K562 (cell line): ENCODE measurements around the gene ADORA2B. TPM values are rescaled to one million over a fixed set of nuclear protein-coding genes. Genes with fewer than 3 reads are reported as not detected.
A peak's percentile ranks its signal among the peaks of the same experiment; 100 is the strongest.

Experiments
- CBFA2T3 ChIP-seq: fragments of 450-650 bp; IDR thresholded peaks from 2 replicates; pipeline ENCODE4 v1.6.1; 2017
- CHCHD3 ChIP-seq: fragments of 250-450 bp; sonication (Bioruptor Pico); IDR thresholded peaks from 2 replicates; pipeline ENCODE4 v2.1.2; 2022; ENCODE audit warnings: mild to moderate bottlenecking
- EP400 ChIP-seq: fragments of 450-650 bp; IDR thresholded peaks from 2 replicates; pipeline ENCODE4 v1.6.1; 2017; ENCODE audit warnings: antibody characterized with exemption, mild to moderate bottlenecking, moderate library complexity
- ESRRA ChIP-seq: fragments of 450-650 bp; IDR thresholded peaks from 2 replicates; pipeline ENCODE4 v1.6.1; 2014; ENCODE audit warnings: low read depth, mild to moderate bottlenecking, moderate library complexity, borderline replicate concordance
- ESRRB ChIP-seq: fragments of 250-450 bp; sonication (Bioruptor Pico); IDR thresholded peaks from 2 replicates; pipeline ENCODE4 v1.5.0; 2020; ENCODE audit warnings: mild to moderate bottlenecking, moderate library complexity, borderline replicate concordance
- FIP1L1 ChIP-seq: fragments of 200-400 bp; formaldehyde crosslinking; IDR thresholded peaks from 2 replicates; pipeline ENCODE4 v1.6.1; 2018; ENCODE audit warnings: mild to moderate bottlenecking, low read depth, low read length; ENCODE audit not compliant: poor library complexity, severe bottlenecking
- FOS ChIP-seq: IDR thresholded peaks from 3 replicates; pipeline ENCODE4 v1.6.1; 2011; ENCODE audit not compliant: insufficient read length; ENCODE audit errors: extremely low read depth
- IFI16 ChIP-seq: fragments of 250-450 bp; sonication (Bioruptor Pico); IDR thresholded peaks from 2 replicates; pipeline ENCODE4 v2.1.2; 2022; ENCODE audit warnings: mild to moderate bottlenecking, inconsistent platforms
- LARP7 ChIP-seq: fragments of 450-650 bp; IDR thresholded peaks from 2 replicates; pipeline ENCODE4 v1.6.1; 2016
- MCM7 ChIP-seq, 2 experiments: fragments of 450-650 bp; IDR thresholded peaks; 2 replicates each; pipeline ENCODE4 v1.6.1; 2016 to 2018
- SP2 ChIP-seq: IDR thresholded peaks from 2 replicates; pipeline ENCODE4 v1.6.1; 2011; ENCODE audit warnings: mild to moderate bottlenecking, low read depth, low read length, moderate library complexity; ENCODE audit not compliant: poor library complexity, severe bottlenecking; ENCODE audit errors: extremely low read depth
- TGIF2 ChIP-seq: sonication (generic); formaldehyde crosslinking; IDR thresholded peaks from 2 replicates; pipeline ENCODE4 v1.8.1; 2022; ENCODE audit warnings: mild to moderate bottlenecking, missing genetic modification reagents, moderate library complexity
- YY1 ChIP-seq, 3 experiments: IDR thresholded peaks; 2 replicates each; pipeline ENCODE4 v1.6.1; 2011; ENCODE audit warnings: low read length in 2 of 3, mild to moderate bottlenecking in 2 of 3, moderate library complexity in 2 of 3, borderline replicate concordance in 1 of 3, control low read depth in 1 of 3, low read depth in 1 of 3; ENCODE audit not compliant: insufficient read depth in 3 of 3, insufficient replicate concordance in 2 of 3, control insufficient read depth in 1 of 3, insufficient read length in 1 of 3; ENCODE audit errors: extremely low read depth in 1 of 3
- ZBTB8A ChIP-seq: fragments of 450-650 bp; IDR thresholded peaks from 2 replicates; pipeline ENCODE4 v1.6.1; 2018; ENCODE audit warnings: mild to moderate bottlenecking, moderate library complexity; ENCODE audit not compliant: partially characterized antibody
- ZFPM2 ChIP-seq: fragments of 250-450 bp; sonication (Bioruptor Pico); IDR thresholded peaks from 2 replicates; pipeline ENCODE4 v1.5.1; 2022; ENCODE audit warnings: mild to moderate bottlenecking
- ZNF140 ChIP-seq: fragments of 250-450 bp; sonication (Bioruptor Pico); IDR thresholded peaks from 2 replicates; pipeline ENCODE4 v1.8.0; 2021; ENCODE audit warnings: moderate library complexity, mild to moderate bottlenecking, inconsistent platforms
- ZNF174 ChIP-seq: fragments of 250-450 bp; sonication (Bioruptor Pico); IDR thresholded peaks from 2 replicates; pipeline ENCODE4 v1.4.0; 2020; ENCODE audit warnings: mild to moderate bottlenecking
- ZNF583 ChIP-seq: fragments of 250-450 bp; sonication (Bioruptor Pico); IDR thresholded peaks from 2 replicates; pipeline ENCODE4 v1.4.0; 2020
- polyA plus RNA-seq, 8 experiments: library from polyadenylated mRNA; depleted of rRNA in 4 of 8; stranded (reverse) in 5 of 8; unstranded in 3 of 8; fragments of >200 nt; fragmentation: Nextera tagmentation in 2 of 8; fragmentation: Illumina TruSeq in 1 of 8; extraction: Ambion mirVana in 2 of 8; extraction: Trizol in 1 of 8; gene quantifications; 2 replicates each; pipeline versions ENCODE4 v1.2.1 to v1.2.3, GENCODE V29; 2011 to 2014; ENCODE audit warnings: inconsistent platforms in 1 of 8, missing spikeins in 1 of 8
- total RNA-seq, 7 experiments: library from RNA; depleted of rRNA in 6 of 7; stranded (reverse); fragments of >200 nt in 6 of 7; fragmentation: Illumina TruSeq in 2 of 7; extraction: Trizol in 2 of 7; gene quantifications; 2 replicates each; pipeline versions ENCODE4 v1.2.1 to v1.2.3, GENCODE V29; 2011 to 2021; ENCODE audit warnings: low replicate concordance in 1 of 7
- TF ChIP-seq, protein P1 (sequence below): sonication (generic); IDR thresholded peaks from 2 replicates; pipeline ENCODE4 v1.6.1; 2016
- TF ChIP-seq, protein P2 (sequence below): fragments of 250-450 bp; sonication (Bioruptor Pico); IDR thresholded peaks from 2 replicates; pipeline ENCODE4 v1.5.0; 2021
- TF ChIP-seq, protein P3 (sequence below): fragments of 250-450 bp; sonication (Bioruptor Pico); IDR thresholded peaks from 2 replicates; pipeline ENCODE4 v1.5.0; 2020; ENCODE audit warnings: mild to moderate bottlenecking, borderline replicate concordance
- TF ChIP-seq, protein P4 (sequence below): fragments of 250-450 bp; sonication (Bioruptor Pico); IDR thresholded peaks from 2 replicates; pipeline ENCODE4 v1.6.1; 2021; ENCODE audit warnings: mild to moderate bottlenecking
- TF ChIP-seq, protein P5 (sequence below): fragments of 450-650 bp; IDR thresholded peaks from 2 replicates; pipeline ENCODE4 v1.6.1; 2016; ENCODE audit warnings: antibody characterized with exemption

ADORA2B gene
- total and polyA plus RNA-seq, 9 of the 15 experiments (the other 6 are each of a cell fraction or from before 2014, with no cell fraction given), result 6.4 to 16.6 (median 10.5) TPM

DNA sequence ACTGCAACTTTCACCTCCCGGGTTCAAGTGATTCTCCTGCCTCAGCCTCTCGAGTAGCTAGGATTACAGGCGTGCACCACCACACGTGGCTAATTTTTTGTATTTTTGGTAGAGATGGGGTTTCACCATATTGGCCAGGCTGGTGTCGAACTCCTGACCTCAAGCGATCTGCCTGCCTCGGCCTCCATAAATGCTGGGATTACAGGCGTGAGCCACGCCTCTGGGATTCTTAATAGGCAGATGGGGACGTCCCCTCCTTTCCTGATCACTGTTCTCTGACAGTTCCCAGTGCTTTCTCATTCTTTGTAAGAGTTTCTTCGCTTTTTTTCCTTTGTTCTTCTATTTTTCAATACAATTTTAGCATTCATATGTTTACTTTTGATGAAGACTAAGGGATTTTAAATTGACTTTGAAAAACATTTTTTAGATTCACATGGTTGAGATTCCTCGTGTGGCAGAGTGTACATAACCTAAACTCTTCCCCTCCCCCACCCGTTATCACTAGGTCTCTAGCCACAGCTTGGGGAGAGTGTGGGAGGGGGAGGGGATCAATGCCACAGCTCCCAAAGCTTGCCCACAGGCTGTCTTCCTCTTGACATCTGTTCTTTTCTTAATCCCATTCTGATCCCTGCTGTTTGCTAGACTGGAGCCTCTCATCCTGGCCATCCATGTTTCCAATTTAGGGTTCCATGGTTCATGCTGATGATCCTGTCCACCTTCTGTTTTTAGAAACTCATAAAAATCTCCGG is 11.0 kb downstream of the ADORA2B start (continued):
- 0 out of 2 replicates have a peak, but pooled peaks have one; percentile 27 for TF ChIP-seq EP400
- TF ChIP-seq FOS, result no peak
- TF ChIP-seq CHCHD3 (CRISPR knock-in tag), result no peak
- no peak for TF ChIP-seq ZFPM2
- TF ChIP-seq YY1 (IDR thresholded peaks at IDR 0.05; ENCODE audit: borderline replicate concordance in 1 of 3, control insufficient read depth in 1 of 3, extremely low read depth in 1 of 3, insufficient read depth in 3 of 3, insufficient read length in 1 of 3, insufficient replicate concordance in 2 of 3, low read depth in 1 of 3, low read length in 2 of 3), result no peak
- no peak for TF ChIP-seq SP2
- TF ChIP-seq, protein P1, sequence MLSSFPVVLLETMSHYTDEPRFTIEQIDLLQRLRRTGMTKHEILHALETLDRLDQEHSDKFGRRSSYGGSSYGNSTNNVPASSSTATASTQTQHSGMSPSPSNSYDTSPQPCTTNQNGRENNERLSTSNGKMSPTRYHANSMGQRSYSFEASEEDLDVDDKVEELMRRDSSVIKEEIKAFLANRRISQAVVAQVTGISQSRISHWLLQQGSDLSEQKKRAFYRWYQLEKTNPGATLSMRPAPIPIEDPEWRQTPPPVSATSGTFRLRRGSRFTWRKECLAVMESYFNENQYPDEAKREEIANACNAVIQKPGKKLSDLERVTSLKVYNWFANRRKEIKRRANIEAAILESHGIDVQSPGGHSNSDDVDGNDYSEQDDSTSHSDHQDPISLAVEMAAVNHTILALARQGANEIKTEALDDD, result no peak
- TF ChIP-seq, protein P2, sequence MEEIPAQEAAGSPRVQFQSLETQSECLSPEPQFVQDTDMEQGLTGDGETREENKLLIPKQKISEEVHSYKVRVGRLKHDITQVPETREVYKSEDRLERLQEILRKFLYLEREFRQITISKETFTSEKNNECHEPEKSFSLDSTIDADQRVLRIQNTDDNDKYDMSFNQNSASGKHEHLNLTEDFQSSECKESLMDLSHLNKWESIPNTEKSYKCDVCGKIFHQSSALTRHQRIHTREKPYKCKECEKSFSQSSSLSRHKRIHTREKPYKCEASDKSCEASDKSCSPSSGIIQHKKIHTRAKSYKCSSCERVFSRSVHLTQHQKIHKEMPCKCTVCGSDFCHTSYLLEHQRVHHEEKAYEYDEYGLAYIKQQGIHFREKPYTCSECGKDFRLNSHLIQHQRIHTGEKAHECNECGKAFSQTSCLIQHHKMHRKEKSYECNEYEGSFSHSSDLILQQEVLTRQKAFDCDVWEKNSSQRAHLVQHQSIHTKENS, result no peak
- no peak for TF ChIP-seq FIP1L1
- TF ChIP-seq ZNF174, result no peak
- TF ChIP-seq CBFA2T3, result peak; percentile 81
- no peak for TF ChIP-seq ESRRA
- TF ChIP-seq TGIF2 (CRISPR knock-in tag), result no peak
- no peak for TF ChIP-seq ESRRB
- TF ChIP-seq, protein P3, sequence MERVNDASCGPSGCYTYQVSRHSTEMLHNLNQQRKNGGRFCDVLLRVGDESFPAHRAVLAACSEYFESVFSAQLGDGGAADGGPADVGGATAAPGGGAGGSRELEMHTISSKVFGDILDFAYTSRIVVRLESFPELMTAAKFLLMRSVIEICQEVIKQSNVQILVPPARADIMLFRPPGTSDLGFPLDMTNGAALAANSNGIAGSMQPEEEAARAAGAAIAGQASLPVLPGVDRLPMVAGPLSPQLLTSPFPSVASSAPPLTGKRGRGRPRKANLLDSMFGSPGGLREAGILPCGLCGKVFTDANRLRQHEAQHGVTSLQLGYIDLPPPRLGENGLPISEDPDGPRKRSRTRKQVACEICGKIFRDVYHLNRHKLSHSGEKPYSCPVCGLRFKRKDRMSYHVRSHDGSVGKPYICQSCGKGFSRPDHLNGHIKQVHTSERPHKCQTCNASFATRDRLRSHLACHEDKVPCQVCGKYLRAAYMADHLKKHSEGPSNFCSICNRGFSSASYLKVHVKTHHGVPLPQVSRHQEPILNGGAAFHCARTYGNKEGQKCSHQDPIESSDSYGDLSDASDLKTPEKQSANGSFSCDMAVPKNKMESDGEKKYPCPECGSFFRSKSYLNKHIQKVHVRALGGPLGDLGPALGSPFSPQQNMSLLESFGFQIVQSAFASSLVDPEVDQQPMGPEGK, result no peak
- TF ChIP-seq ZNF583, result no peak
- TF ChIP-seq IFI16 (CRISPR knock-in tag), result no peak
- no peak for TF ChIP-seq ZNF140 (CRISPR knock-in tag)
- no peak for TF ChIP-seq ZBTB8A
- TF ChIP-seq, protein P4, sequence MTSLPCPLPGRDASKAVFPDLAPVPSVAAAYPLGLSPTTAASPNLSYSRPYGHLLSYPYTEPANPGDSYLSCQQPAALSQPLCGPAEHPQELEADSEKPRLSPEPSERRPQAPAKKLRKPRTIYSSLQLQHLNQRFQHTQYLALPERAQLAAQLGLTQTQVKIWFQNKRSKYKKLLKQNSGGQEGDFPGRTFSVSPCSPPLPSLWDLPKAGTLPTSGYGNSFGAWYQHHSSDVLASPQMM (CRISPR knock-in tag), result no peak
- TF ChIP-seq, protein P5, sequence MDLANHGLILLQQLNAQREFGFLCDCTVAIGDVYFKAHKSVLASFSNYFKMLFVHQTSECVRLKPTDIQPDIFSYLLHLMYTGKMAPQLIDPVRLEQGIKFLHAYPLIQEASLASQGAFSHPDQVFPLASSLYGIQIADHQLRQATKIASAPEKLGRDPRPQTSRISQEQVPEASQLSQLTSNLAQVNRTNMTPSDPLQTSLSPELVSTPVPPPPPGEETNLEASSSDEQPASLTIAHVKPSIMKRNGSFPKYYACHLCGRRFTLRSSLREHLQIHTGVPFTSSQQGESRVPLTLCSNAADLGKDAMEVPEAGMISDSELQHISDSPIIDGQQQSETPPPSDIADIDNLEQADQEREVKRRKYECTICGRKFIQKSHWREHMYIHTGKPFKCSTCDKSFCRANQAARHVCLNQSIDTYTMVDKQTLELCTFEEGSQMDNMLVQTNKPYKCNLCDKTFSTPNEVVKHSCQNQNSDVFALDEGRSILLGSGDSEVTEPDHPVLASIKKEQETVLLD, result peak; percentile 53; the same call in 1 of the 2 replicates
- no peak for TF ChIP-seq LARP7
- TF ChIP-seq MCM7 (IDR thresholded peaks at IDR 0.05), result no peak
